Measurements from ENCODE around the gene SYT2. TPM values are rescaled to one million over a fixed set of nuclear protein-coding genes. Genes with fewer than 3 reads are reported as not detected.

SYT2 gene
- polyA plus RNA-seq, 1 of the 3 experiments (the other 2 are of a cell fraction), result 0.03 TPM

DNA sequence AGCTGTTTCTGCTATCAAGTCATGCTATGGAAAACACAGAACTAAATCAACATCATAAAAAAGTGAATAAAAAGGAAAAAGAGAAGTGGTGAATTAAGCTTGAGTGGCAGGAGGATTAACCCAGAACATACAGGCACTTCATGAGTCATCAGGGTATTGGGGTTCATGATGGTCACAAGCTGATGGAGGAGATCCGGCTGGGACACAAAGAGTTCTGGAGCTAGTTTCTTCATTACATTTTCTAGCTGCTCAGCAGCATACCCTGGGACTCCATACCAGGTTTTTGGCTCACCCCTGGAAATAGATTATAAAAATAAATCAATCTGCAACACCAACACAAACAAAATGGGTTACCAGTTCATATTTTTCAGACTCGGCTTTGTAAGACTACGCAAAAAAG lies 42.5 kb upstream of the SYT2 start:
- Histone ChIP-seq H3K36me3 (replicated peaks in 1 of 2; ENCODE audit: control insufficient read depth in 1 of 2, insufficient read depth in 2 of 2, low read length in 1 of 2) (peaks cover 88 to 90% of the 10 kb centered on the region in 2 experiments), H3K27ac (ENCODE audit: low read depth in 2 of 2, low read length in 1 of 2) (no peak overlapping the region), H4K20me1 (ENCODE audit: insufficient read depth) (no peaks in the 10 kb centered on the region), H3K9me3 (no peaks in the 10 kb centered on the region), H2AFZ (ENCODE audit: low read depth) (no peak overlapping the region), H3K9ac (no peak overlapping the region), H3K4me2 (no peak overlapping the region), H3K27me3 (ENCODE audit: insufficient read depth) (no peaks in the 10 kb centered on the region), H3K4me1 (ENCODE audit: control insufficient read depth in 1 of 2, insufficient read depth in 2 of 2, low read depth in 1 of 2, low read length in 1 of 2) (no peaks in the 10 kb centered on the region), H3K79me2 (ENCODE audit: insufficient read depth) (peaks cover 7% of the 10 kb centered on the region), H3F3A (replicated peaks; ENCODE audit: insufficient read depth) (peaks cover 9% of the 10 kb centered on the region), H3K4me3 (ENCODE audit: low read depth in 2 of 2, low read length in 1 of 2) (no peak overlapping the region), H3K9me2 (no peaks in the 10 kb centered on the region)
- WGBS (ENCODE audit: low lambda C conversion rate), result 65% methylated on average over 3 of the region's 3 CpGs
- no peak for TF ChIP-seq TAF1 (IDR thresholded peaks at IDR 0.05; ENCODE audit: borderline replicate concordance, low read depth, low read length)
- TF ChIP-seq NRF1 (IDR thresholded peaks at IDR 0.05; ENCODE audit: low read depth, low read length), result no peak
- no peak for TF ChIP-seq YY1 (IDR thresholded peaks at IDR 0.05; ENCODE audit: low read depth)
- no peak for TF ChIP-seq MAX (IDR thresholded peaks at IDR 0.05; ENCODE audit: low read depth)
- TF ChIP-seq, protein P1, sequence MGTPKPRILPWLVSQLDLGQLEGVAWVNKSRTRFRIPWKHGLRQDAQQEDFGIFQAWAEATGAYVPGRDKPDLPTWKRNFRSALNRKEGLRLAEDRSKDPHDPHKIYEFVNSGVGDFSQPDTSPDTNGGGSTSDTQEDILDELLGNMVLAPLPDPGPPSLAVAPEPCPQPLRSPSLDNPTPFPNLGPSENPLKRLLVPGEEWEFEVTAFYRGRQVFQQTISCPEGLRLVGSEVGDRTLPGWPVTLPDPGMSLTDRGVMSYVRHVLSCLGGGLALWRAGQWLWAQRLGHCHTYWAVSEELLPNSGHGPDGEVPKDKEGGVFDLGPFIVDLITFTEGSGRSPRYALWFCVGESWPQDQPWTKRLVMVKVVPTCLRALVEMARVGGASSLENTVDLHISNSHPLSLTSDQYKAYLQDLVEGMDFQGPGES (IDR thresholded peaks at IDR 0.05; ENCODE audit: low read depth, low read length), result no peak
- TF ChIP-seq FOSL2 (IDR thresholded peaks at IDR 0.05; ENCODE audit: borderline replicate concordance, low read depth), result no peak
- no peak for TF ChIP-seq TEAD4 (IDR thresholded peaks at IDR 0.05; ENCODE audit: borderline replicate concordance, insufficient read depth)
- no peak for TF ChIP-seq CHD2 (IDR thresholded peaks at IDR 0.05; ENCODE audit: low read length, partially characterized antibody)
- no peak for TF ChIP-seq NFIC (IDR thresholded peaks at IDR 0.05; ENCODE audit: borderline replicate concordance)
- TF ChIP-seq EZH2phosphoT487 (IDR thresholded peaks at IDR 0.05; ENCODE audit: borderline replicate concordance, low read depth), result no peak
- TF ChIP-seq, protein P2, sequence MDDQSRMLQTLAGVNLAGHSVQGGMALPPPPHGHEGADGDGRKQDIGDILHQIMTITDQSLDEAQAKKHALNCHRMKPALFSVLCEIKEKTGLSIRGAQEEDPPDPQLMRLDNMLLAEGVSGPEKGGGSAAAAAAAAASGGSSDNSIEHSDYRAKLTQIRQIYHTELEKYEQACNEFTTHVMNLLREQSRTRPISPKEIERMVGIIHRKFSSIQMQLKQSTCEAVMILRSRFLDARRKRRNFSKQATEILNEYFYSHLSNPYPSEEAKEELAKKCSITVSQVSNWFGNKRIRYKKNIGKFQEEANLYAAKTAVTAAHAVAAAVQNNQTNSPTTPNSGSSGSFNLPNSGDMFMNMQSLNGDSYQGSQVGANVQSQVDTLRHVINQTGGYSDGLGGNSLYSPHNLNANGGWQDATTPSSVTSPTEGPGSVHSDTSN (IDR thresholded peaks at IDR 0.05), result no peak
- TF ChIP-seq, protein P3, sequence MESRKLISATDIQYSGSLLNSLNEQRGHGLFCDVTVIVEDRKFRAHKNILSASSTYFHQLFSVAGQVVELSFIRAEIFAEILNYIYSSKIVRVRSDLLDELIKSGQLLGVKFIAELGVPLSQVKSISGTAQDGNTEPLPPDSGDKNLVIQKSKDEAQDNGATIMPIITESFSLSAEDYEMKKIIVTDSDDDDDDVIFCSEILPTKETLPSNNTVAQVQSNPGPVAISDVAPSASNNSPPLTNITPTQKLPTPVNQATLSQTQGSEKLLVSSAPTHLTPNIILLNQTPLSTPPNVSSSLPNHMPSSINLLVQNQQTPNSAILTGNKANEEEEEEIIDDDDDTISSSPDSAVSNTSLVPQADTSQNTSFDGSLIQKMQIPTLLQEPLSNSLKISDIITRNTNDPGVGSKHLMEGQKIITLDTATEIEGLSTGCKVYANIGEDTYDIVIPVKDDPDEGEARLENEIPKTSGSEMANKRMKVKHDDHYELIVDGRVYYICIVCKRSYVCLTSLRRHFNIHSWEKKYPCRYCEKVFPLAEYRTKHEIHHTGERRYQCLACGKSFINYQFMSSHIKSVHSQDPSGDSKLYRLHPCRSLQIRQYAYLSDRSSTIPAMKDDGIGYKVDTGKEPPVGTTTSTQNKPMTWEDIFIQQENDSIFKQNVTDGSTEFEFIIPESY (IDR thresholded peaks at IDR 0.05; ENCODE audit: borderline replicate concordance, low read depth), result no peak
- TF ChIP-seq FOXM1 (IDR thresholded peaks at IDR 0.05; ENCODE audit: low read depth), result no peak
- no peak for TF ChIP-seq TCF12 (IDR thresholded peaks at IDR 0.05)
- no peak for TF ChIP-seq RFX5 (IDR thresholded peaks at IDR 0.05; ENCODE audit: low read length)
- TF ChIP-seq FOXJ3 (CRISPR knock-in tag; IDR thresholded peaks at IDR 0.05), result no peak
- CTCF ChIA-PET, result interaction anchor here (0.6 kb wide), 1 partner anchor 19 kb away, joined by 3 read pairs; no protein-coding TSS in a partner anchor
- no peak for DNase-seq
- POLR2A ChIA-PET, result no interaction called here

Measured in SK-N-SH (cell line).